Measurements from ENCODE around the gene TMEM181. TPM values are rescaled to one million over a fixed set of nuclear protein-coding genes. Genes with fewer than 3 reads are reported as not detected.

TMEM181 gene
- total and polyA plus RNA-seq, 2 experiments from 2014 or later: 11.9 to 25.2 TPM

DNA sequence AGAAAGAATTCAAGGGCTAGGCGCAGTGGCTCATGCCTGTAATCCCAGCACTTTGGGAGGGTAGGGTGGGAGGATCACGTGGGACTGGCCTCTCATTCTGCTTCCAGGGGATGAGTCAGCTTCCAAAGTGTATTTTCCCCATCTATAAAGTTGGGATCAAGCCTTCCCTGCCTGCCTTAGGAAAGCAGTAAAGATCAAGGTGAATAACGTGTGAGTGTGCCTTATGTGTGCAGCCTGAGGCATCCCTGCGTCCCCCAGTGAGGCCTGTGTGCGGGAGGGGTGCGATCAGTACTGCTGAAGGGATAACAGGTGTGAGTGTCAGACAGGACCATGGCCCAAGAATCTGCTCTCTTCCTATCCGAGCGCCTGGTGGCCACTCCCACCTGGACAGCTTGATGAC, 26.8 kb downstream of the TMEM181 start (continued):
- TF ChIP-seq, protein P1, sequence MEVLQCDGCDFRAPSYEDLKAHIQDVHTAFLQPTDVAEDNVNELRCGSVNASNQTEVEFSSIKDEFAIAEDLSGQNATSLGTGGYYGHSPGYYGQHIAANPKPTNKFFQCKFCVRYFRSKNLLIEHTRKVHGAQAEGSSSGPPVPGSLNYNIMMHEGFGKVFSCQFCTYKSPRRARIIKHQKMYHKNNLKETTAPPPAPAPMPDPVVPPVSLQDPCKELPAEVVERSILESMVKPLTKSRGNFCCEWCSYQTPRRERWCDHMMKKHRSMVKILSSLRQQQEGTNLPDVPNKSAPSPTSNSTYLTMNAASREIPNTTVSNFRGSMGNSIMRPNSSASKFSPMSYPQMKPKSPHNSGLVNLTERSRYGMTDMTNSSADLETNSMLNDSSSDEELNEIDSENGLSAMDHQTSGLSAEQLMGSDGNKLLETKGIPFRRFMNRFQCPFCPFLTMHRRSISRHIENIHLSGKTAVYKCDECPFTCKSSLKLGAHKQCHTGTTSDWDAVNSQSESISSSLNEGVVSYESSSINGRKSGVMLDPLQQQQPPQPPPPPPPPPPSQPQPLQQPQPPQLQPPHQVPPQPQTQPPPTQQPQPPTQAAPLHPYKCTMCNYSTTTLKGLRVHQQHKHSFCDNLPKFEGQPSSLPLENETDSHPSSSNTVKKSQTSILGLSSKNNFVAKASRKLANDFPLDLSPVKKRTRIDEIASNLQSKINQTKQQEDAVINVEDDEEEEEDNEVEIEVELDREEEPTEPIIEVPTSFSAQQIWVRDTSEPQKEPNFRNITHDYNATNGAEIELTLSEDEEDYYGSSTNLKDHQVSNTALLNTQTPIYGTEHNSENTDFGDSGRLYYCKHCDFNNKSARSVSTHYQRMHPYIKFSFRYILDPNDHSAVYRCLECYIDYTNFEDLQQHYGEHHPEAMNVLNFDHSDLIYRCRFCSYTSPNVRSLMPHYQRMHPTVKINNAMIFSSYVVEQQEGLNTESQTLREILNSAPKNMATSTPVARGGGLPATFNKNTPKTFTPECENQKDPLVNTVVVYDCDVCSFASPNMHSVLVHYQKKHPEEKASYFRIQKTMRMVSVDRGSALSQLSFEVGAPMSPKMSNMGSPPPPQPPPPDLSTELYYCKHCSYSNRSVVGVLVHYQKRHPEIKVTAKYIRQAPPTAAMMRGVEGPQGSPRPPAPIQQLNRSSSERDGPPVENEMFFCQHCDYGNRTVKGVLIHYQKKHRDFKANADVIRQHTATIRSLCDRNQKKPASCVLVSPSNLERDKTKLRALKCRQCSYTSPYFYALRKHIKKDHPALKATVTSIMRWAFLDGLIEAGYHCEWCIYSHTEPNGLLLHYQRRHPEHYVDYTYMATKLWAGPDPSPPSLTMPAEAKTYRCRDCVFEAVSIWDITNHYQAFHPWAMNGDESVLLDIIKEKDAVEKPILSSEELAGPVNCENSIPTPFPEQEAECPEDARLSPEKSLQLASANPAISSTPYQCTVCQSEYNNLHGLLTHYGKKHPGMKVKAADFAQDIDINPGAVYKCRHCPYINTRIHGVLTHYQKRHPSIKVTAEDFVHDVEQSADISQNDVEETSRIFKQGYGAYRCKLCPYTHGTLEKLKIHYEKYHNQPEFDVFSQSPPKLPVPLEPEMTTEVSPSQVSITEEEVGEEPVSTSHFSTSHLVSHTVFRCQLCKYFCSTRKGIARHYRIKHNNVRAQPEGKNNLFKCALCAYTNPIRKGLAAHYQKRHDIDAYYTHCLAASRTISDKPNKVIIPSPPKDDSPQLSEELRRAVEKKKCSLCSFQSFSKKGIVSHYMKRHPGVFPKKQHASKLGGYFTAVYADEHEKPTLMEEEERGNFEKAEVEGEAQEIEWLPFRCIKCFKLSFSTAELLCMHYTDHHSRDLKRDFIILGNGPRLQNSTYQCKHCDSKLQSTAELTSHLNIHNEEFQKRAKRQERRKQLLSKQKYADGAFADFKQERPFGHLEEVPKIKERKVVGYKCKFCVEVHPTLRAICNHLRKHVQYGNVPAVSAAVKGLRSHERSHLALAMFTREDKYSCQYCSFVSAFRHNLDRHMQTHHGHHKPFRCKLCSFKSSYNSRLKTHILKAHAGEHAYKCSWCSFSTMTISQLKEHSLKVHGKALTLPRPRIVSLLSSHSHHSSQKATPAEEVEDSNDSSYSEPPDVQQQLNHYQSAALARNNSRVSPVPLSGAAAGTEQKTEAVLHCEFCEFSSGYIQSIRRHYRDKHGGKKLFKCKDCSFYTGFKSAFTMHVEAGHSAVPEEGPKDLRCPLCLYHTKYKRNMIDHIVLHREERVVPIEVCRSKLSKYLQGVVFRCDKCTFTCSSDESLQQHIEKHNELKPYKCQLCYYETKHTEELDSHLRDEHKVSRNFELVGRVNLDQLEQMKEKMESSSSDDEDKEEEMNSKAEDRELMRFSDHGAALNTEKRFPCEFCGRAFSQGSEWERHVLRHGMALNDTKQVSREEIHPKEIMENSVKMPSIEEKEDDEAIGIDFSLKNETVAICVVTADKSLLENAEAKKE (CRISPR knock-in tag; IDR thresholded peaks at IDR 0.05): no peak
- no peak for TF ChIP-seq EZH2 (IDR thresholded peaks at IDR 0.05; ENCODE audit: low read depth, unreplicated experiment)
- no peak for TF ChIP-seq CREB1 (CRISPR knock-in tag; IDR thresholded peaks at IDR 0.05; ENCODE audit: low read depth)
- TF ChIP-seq, protein P2, sequence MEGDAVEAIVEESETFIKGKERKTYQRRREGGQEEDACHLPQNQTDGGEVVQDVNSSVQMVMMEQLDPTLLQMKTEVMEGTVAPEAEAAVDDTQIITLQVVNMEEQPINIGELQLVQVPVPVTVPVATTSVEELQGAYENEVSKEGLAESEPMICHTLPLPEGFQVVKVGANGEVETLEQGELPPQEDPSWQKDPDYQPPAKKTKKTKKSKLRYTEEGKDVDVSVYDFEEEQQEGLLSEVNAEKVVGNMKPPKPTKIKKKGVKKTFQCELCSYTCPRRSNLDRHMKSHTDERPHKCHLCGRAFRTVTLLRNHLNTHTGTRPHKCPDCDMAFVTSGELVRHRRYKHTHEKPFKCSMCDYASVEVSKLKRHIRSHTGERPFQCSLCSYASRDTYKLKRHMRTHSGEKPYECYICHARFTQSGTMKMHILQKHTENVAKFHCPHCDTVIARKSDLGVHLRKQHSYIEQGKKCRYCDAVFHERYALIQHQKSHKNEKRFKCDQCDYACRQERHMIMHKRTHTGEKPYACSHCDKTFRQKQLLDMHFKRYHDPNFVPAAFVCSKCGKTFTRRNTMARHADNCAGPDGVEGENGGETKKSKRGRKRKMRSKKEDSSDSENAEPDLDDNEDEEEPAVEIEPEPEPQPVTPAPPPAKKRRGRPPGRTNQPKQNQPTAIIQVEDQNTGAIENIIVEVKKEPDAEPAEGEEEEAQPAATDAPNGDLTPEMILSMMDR (conservative IDR thresholded peaks at IDR 0.05; ENCODE audit: low read depth in 2 of 2): no peak

DNA sequence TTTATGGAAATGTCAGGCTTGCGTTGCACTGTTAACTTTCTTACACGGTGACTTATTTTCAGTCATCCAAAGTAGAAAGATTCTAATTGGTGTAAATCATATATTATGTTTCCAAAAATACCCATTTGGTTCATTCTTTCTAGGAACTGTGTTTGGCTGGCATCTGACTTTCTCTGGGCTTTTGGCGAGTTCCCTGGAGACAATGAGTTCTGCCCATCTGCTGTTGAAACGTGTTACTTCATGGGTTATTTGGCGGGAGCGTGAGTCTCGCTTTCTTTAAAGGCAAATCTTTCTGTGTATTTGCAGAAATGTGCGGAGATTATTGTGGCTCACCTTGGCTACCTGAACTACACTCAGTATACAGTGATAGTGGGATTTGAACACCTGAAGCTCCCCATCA, 29.5 kb downstream of the TMEM181 start:
- H3K27ac ChIP-seq (ENCODE audit: low read depth): no peak overlapping the region
- H3K27me3 Mint-ChIP-seq (ENCODE audit: insufficient read depth, low read depth, poor library complexity): peaks cover 2% of the 10 kb centered on the region
- H3K9me3 Mint-ChIP-seq: no peaks in the 10 kb centered on the region
- H3K4me1 Mint-ChIP-seq: no peaks in the 10 kb centered on the region
- no peak overlapping the region for H2AFZ ChIP-seq
- no peaks in the 10 kb centered on the region for H3K79me2 ChIP-seq (replicated peaks; ENCODE audit: insufficient read depth)
- no peak overlapping the region for H3K4me2 ChIP-seq
- no peaks in the 10 kb centered on the region for H3K27me3 ChIP-seq (ENCODE audit: insufficient read depth)
- no peak overlapping the region for H3K27ac Mint-ChIP-seq
- no peak overlapping the region for H3K4me3 ChIP-seq
- no peak overlapping the region for H3K4me3 Mint-ChIP-seq
- H4K20me1 ChIP-seq (replicated peaks; ENCODE audit: insufficient read depth): peaks cover 14% of the 10 kb centered on the region; the same call in 1 of the 2 replicates
- H3K36me3 Mint-ChIP-seq (ENCODE audit: low read depth): peaks cover 90% of the 10 kb centered on the region
- no peak for ATAC-seq
- TF ChIP-seq POLR2AphosphoS5 (IDR thresholded peaks at IDR 0.05; ENCODE audit: low read depth) (no peak), EZH2phosphoT487 (IDR thresholded peaks at IDR 0.05; ENCODE audit: unreplicated experiment) (no peak), ZNF114 (CRISPR knock-in tag; IDR thresholded peaks at IDR 0.05) (no peak), CREB1 (CRISPR knock-in tag; IDR thresholded peaks at IDR 0.05; ENCODE audit: low read depth) (no peak)
- TF ChIP-seq, protein P2 (conservative IDR thresholded peaks at IDR 0.05; ENCODE audit: low read depth in 2 of 2): no peak
- TF ChIP-seq, protein P3, sequence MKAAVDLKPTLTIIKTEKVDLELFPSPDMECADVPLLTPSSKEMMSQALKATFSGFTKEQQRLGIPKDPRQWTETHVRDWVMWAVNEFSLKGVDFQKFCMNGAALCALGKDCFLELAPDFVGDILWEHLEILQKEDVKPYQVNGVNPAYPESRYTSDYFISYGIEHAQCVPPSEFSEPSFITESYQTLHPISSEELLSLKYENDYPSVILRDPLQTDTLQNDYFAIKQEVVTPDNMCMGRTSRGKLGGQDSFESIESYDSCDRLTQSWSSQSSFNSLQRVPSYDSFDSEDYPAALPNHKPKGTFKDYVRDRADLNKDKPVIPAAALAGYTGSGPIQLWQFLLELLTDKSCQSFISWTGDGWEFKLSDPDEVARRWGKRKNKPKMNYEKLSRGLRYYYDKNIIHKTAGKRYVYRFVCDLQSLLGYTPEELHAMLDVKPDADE (IDR thresholded peaks at IDR 0.05): no peak
- DNase-seq (ENCODE audit: low spot score): no peak
- peaks cover 42% of the 10 kb centered on the region for H3K36me3 ChIP-seq (ENCODE audit: insufficient read depth)
- H3K9me2 ChIP-seq (ENCODE audit: insufficient read depth): no peaks in the 10 kb centered on the region
- no peaks in the 10 kb centered on the region for H3F3A ChIP-seq (replicated peaks; ENCODE audit: low read depth)
- no peaks in the 10 kb centered on the region for H3K4me1 ChIP-seq (ENCODE audit: insufficient read depth)

Measured in GM23338 (cell line).